Caco-2 (cell line): Measurements from ENCODE around the gene ABHD14A. TPM values are rescaled to one million over a fixed set of nuclear protein-coding genes. Genes with fewer than 3 reads are reported as not detected.

ENCODE experiments used
- BruUV-seq: library from RNA; stranded (reverse); fragments of 400-500 nt; replicated peaks from 2 replicates; lab custom pipeline; 2021; lab: Mats Ljungman, UMichigan
- CTCF ChIA-PET: fragments of 300-600 bp; sonication (Branson Sonifier 250); formaldehyde crosslinking; loops from one replicate; lab custom pipeline; 2022; ENCODE audit warnings: antibody characterized with exemption; lab: Charles Lee
- POLR2A ChIA-PET: fragments of 300-600 bp; sonication (Branson Sonifier 250); formaldehyde crosslinking; loops from one replicate; lab custom pipeline; 2022; ENCODE audit warnings: antibody characterized with exemption; lab: Charles Lee
- DNase-seq, 2 experiments: peaks; one replicate each; pipeline versions ENCODE4 v3.0.0 to v3.0.0-alpha.2; 2020 to 2022
- H3K27me3 ChIP-seq: replicated peaks from 2 replicates; pipeline ENCODE4 v1.6.0; 2011; ENCODE audit warnings: low read length; ENCODE audit not compliant: control insufficient read depth, insufficient read depth
- H3K36me3 ChIP-seq: 2 replicates; pipeline ENCODE4 v1.5.1; 2011; ENCODE audit warnings: low read length; ENCODE audit not compliant: control insufficient read depth, insufficient read depth
- H3K4me1 ChIP-seq: fragments of 250-450 bp; sonication (Bioruptor Pico); 2 replicates; pipeline ENCODE4 v1.5.1; 2020; ENCODE audit warnings: mild to moderate bottlenecking
- H3K4me3 ChIP-seq: 2 replicates; pipeline ENCODE4 v1.5.1; 2011; ENCODE audit warnings: low read depth, mild to moderate bottlenecking, control low read depth, low read length
- H3K9me3 ChIP-seq: fragments of 250-450 bp; sonication (Bioruptor Pico); 2 replicates; pipeline ENCODE4 v1.5.1; 2020; ENCODE audit warnings: mild to moderate bottlenecking, moderate library complexity
- H3K27ac Mint-ChIP-seq: one replicate; pipeline ENCODE4 v1.8.0; 2022; ENCODE audit warnings: mixed read lengths; ENCODE audit not compliant: unreplicated experiment
- H3K27me3 Mint-ChIP-seq: one replicate; pipeline ENCODE4 v1.8.0; 2022; ENCODE audit warnings: mixed read lengths; ENCODE audit not compliant: insufficient read depth, unreplicated experiment
- H3K36me3 Mint-ChIP-seq: one replicate; pipeline ENCODE4 v1.8.0; 2022; ENCODE audit warnings: mild to moderate bottlenecking, mixed read lengths; ENCODE audit not compliant: insufficient read depth, unreplicated experiment
- H3K4me1 Mint-ChIP-seq: one replicate; pipeline ENCODE4 v1.8.0; 2022; ENCODE audit warnings: low read depth, mixed read lengths; ENCODE audit not compliant: unreplicated experiment
- H3K4me3 Mint-ChIP-seq: one replicate; pipeline ENCODE4 v1.8.0; 2022; ENCODE audit warnings: mild to moderate bottlenecking, moderate library complexity, mixed read lengths; ENCODE audit not compliant: unreplicated experiment
- H3K9me3 Mint-ChIP-seq: one replicate; pipeline ENCODE4 v1.8.0; 2022; ENCODE audit warnings: mixed read lengths; ENCODE audit not compliant: unreplicated experiment
- CTCF ChIP-seq, 2 experiments: fragments of 200-600 bp in 1 of 2; IDR thresholded peaks; 1 replicate in 1 of 2; 2 replicates in 1 of 2; pipeline versions ENCODE4 v1.5.1 to v1.8.0; 2011 to 2022; ENCODE audit warnings: antibody characterized with exemption in 1 of 2, control low read depth in 1 of 2, inconsistent platforms in 1 of 2, low read depth in 1 of 2, low read length in 1 of 2, mild to moderate bottlenecking in 1 of 2, moderate library complexity in 1 of 2; ENCODE audit not compliant: insufficient read depth in 1 of 2, severe bottlenecking in 1 of 2, unreplicated experiment in 1 of 2
- intact Hi-C: fragments of 100-400 bp; cut with micrococcal nuclease; formaldehyde crosslinking; loops from one replicate; pipeline ENCODE4 v1.10.0; 2022; ENCODE audit not compliant: unreplicated experiment
- total RNA-seq: library from RNA; stranded (reverse); gene quantifications from 2 replicates; pipeline ENCODE4 v1.2.3, GENCODE V29; 2022

The ABHD14A gene
- total RNA-seq, 1 experiment from 2014 or later = 14.0 TPM

- no TSS peak for BruUV-seq
- H3K36me3 Mint-ChIP-seq = no peaks in the 10 kb centered on the region
Observed at GRCh38 chr3:51957520-51958205, 17.2 kb upstream of the ABHD14A start.

GRCh38 chr3:51958603-51959521, 16.0 kb upstream of the ABHD14A start:
- H3K27me3 Mint-ChIP-seq = no peaks in the 10 kb centered on the region
- no peak overlapping the region for H3K4me3 Mint-ChIP-seq
- no peaks in the 10 kb centered on the region for H3K36me3 ChIP-seq
- no peaks in the 10 kb centered on the region for H3K4me1 ChIP-seq
- intact Hi-C loops = no loop called here
- H3K27ac Mint-ChIP-seq = no peak overlapping the region
- ChIA-PET CTCF (no interaction called here), POLR2A (no interaction called here)
- H3K36me3 Mint-ChIP-seq = no peaks in the 10 kb centered on the region
- H3K27me3 ChIP-seq = no peaks in the 10 kb centered on the region
- TF ChIP-seq CTCF (IDR thresholded peaks at IDR 0.05; ENCODE audit: insufficient read depth in 1 of 2, low read depth in 1 of 2, low read length in 1 of 2, severe bottlenecking in 1 of 2, unreplicated experiment in 1 of 2) = no peak
- H3K4me1 Mint-ChIP-seq = no peaks in the 10 kb centered on the region
- no peak overlapping the region for H3K4me3 ChIP-seq
- H3K9me3 Mint-ChIP-seq = no peaks in the 10 kb centered on the region
- no TSS peak for BruUV-seq
- no peak for DNase-seq
- no peaks in the 10 kb centered on the region for H3K9me3 ChIP-seq

More at GRCh38 chr3:51957520-51958205, 17.2 kb upstream of the ABHD14A start:
- H3K9me3 Mint-ChIP-seq = no peaks in the 10 kb centered on the region
- Histone ChIP-seq H3K27me3 (no peaks in the 10 kb centered on the region), H3K9me3 (no peaks in the 10 kb centered on the region), H3K36me3 (no peaks in the 10 kb centered on the region), H3K4me1 (no peaks in the 10 kb centered on the region), H3K4me3 (no peak overlapping the region)
- intact Hi-C loops = no loop called here
- no peaks in the 10 kb centered on the region for H3K4me1 Mint-ChIP-seq
- POLR2A ChIA-PET = no interaction called here
- CTCF ChIA-PET = no interaction called here
- no peaks in the 10 kb centered on the region for H3K27me3 Mint-ChIP-seq
- H3K27ac Mint-ChIP-seq = no peak overlapping the region
- no peak for DNase-seq
- no peak for TF ChIP-seq CTCF (IDR thresholded peaks at IDR 0.05; ENCODE audit: insufficient read depth in 1 of 2, low read depth in 1 of 2, low read length in 1 of 2, severe bottlenecking in 1 of 2, unreplicated experiment in 1 of 2)
- no peak overlapping the region for H3K4me3 Mint-ChIP-seq

- Histone ChIP-seq H3K4me1 (no peaks in the 10 kb centered on the region), H3K36me3 (no peaks in the 10 kb centered on the region), H3K27me3 (no peaks in the 10 kb centered on the region), H3K4me3 (no peak overlapping the region), H3K9me3 (no peaks in the 10 kb centered on the region)
- Mint-ChIP-seq H3K36me3 (peaks cover 1% of the 10 kb centered on the region), H3K4me3 (no peak overlapping the region), H3K4me1 (no peaks in the 10 kb centered on the region), H3K9me3 (no peaks in the 10 kb centered on the region), H3K27ac (no peak overlapping the region), H3K27me3 (no peaks in the 10 kb centered on the region)
- CTCF ChIA-PET = no interaction called here
- POLR2A ChIA-PET = no interaction called here
- DNase-seq = no peak
- no TSS peak for BruUV-seq
- TF ChIP-seq CTCF (IDR thresholded peaks at IDR 0.05; ENCODE audit: insufficient read depth in 1 of 2, low read depth in 1 of 2, low read length in 1 of 2, severe bottlenecking in 1 of 2, unreplicated experiment in 1 of 2) = no peak
- intact Hi-C loops = no loop called here
Observed at GRCh38 chr3:51959651-51960050, 15.2 kb upstream of the ABHD14A start.
